Body of pancreas (tissue), 4 donors: ENCODE data around the gene SULT1A3. TPM values are rescaled to one million over a fixed set of nuclear protein-coding genes. Genes with fewer than 3 reads are reported as not detected.
"Not testable (repeated sequence)": the region's sequence is repeated elsewhere in the genome, so short reads cannot be mapped to it uniquely, and the experiment has no call there.

Source experiments
- ATAC-seq: fragments of 150-250 bp; one replicate; pipeline ENCODE4 v1.9.1; 2016
- DNase-seq, 4 donors: peaks; one replicate each; pipeline ENCODE4 v3.0.0-alpha.2; 2019
- H3K27ac ChIP-seq, 4 donors: fragments of 200-600 bp; sonication (generic); 1 replicate in 3 of 4; 2 replicates in 1 of 4; pipeline versions ENCODE4 v1.5.1 to v1.6.1; 2016 to 2019; ENCODE audit warnings: mild to moderate bottlenecking in 1 of 4, mixed read lengths in 1 of 4, moderate library complexity in 1 of 4
- H3K27me3 ChIP-seq, 2 donors: fragments of 200-600 bp; sonication (generic); one replicate each; pipeline ENCODE4 v1.6.0; 2016; ENCODE audit warnings: mild to moderate bottlenecking in 1 of 2
- H3K36me3 ChIP-seq, 2 donors: fragments of 200-600 bp; sonication (generic); replicated peaks in 1 of 2; 2 replicates each; pipeline ENCODE4 v1.5.1; 2016; ENCODE audit warnings: low read depth in 2 of 2; ENCODE audit not compliant: insufficient read depth in 1 of 2
- H3K4me1 ChIP-seq: fragments of 200-600 bp; sonication (generic); one replicate; pipeline ENCODE4 v1.6.0; 2016
- H3K4me3 ChIP-seq, 2 donors: fragments of 200-600 bp; sonication (generic); 1 replicate in 1 of 2; 2 replicates in 1 of 2; pipeline ENCODE4 v1.5.1; 2016 to 2019
- H3K9me3 ChIP-seq, 3 donors: fragments of 200-600 bp; sonication (generic); 1 replicate in 2 of 3; 2 replicates in 1 of 3; pipeline ENCODE4 v1.5.1; 2016
- POLR2A ChIP-seq, 3 donors: fragments of 450-650 bp; IDR thresholded peaks; one replicate each; pipeline ENCODE4 v1.6.1; 2016; ENCODE audit warnings: antibody characterized with exemption in 3 of 3, mild to moderate bottlenecking in 2 of 3
- WGBS, 2 donors: methylation state at CpG; one replicate each; pipeline ENCODE4 v1.1.5; 2017; 5-methylcytosine and 5-hydroxymethylcytosine counted together
- intact Hi-C: fragments of 100-400 bp; cut with DNase I; formaldehyde crosslinking; loops from one replicate; pipeline ENCODE4 v1.15.1; 2023
- total RNA-seq, 2 donors: library from RNA; depleted of rRNA; stranded (reverse); fragments of >200 nt; gene quantifications; one replicate each; pipeline ENCODE4 v1.1.0, GENCODE V29; 2016
- TF ChIP-seq, protein P1 (sequence below), 7 experiments: fragments of 450-650 bp in 4 of 7; fragments of 200-600 bp in 3 of 7; sonication (generic) in 3 of 7; IDR thresholded peaks; one replicate each; pipeline ENCODE4 v1.5.1; 2016 to 2019; ENCODE audit warnings: antibody characterized with exemption in 7 of 7

Gene SULT1A3
- total RNA-seq = 10 to 100 TPM in 1 of 2 donors, 1 to 10 TPM in 1; 5.7 to 63.3 TPM

DNA sequence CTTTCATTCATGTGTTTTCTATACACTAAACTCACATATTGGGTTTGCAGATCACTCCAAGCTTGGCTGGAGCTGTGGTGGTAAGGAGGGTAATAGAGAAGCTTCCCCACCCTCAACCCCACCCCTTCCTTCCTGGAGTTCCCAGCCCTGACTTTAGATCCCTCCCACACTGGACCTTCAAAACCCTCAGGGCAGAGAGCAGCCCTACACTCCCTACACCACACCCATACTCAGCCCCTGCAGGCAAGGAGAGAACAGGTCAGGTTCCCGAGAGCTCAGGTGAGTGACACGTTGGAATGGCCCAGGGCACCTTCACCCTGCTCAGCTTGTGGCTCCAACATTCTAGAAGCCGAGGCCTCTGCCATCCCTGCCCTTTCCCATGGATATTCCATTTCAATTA lies at the start of gene SULT1A3:
TSS of gene SULT1A3 (plus strand) at position 207 of the 400 bp plus-strand sequence. CDS start 1,474 bp downstream, outside the sequence.
- H3K27ac ChIP-seq, H3K27me3 ChIP-seq, ATAC-seq, H3K9me3 ChIP-seq, H3K4me3 ChIP-seq, H3K36me3 ChIP-seq, DNase-seq, intact Hi-C loops, H3K4me1 ChIP-seq: not testable (repeated sequence)
- no CpG with 5 or more reads among the region's 3 CpGs for WGBS, 2 donors

DNA sequence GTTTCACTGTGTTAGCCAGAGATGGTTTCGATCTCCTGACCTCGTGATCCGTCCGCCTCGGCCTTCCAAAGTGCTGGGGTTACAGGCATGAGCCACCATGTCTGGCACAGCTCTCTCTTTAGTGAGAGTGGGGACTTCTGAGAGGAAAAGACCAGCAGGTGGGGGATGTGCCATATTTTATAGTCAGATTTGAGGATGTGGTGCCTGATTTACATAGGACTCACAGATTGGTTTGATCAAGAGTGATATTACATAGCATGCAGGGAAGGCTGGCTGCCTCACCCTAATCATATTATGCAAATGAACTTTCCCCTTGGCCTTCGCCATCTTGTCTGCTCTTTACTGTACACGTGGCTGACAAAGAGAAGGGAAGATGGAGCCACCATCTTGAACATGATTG lies 48.0 kb upstream of the SULT1A3 start:
- Histone ChIP-seq H3K4me1 (no peaks in the 10 kb centered on the region), H3K36me3 (no peaks in the 10 kb centered on the region), H3K27ac (no peak overlapping the region), H3K27me3 (no peaks in the 10 kb centered on the region), H3K9me3 (no peaks in the 10 kb centered on the region), H3K4me3 (no peak overlapping the region)
- DNase-seq = no peak
- 81 to 82% methylated on average over 7 of the region's 7 CpGs for WGBS, 2 donors
- intact Hi-C loops = no loop called here
- TF ChIP-seq, protein P1, sequence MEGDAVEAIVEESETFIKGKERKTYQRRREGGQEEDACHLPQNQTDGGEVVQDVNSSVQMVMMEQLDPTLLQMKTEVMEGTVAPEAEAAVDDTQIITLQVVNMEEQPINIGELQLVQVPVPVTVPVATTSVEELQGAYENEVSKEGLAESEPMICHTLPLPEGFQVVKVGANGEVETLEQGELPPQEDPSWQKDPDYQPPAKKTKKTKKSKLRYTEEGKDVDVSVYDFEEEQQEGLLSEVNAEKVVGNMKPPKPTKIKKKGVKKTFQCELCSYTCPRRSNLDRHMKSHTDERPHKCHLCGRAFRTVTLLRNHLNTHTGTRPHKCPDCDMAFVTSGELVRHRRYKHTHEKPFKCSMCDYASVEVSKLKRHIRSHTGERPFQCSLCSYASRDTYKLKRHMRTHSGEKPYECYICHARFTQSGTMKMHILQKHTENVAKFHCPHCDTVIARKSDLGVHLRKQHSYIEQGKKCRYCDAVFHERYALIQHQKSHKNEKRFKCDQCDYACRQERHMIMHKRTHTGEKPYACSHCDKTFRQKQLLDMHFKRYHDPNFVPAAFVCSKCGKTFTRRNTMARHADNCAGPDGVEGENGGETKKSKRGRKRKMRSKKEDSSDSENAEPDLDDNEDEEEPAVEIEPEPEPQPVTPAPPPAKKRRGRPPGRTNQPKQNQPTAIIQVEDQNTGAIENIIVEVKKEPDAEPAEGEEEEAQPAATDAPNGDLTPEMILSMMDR (IDR thresholded peaks at IDR 0.05) = no peak
- TF ChIP-seq POLR2A (IDR thresholded peaks at IDR 0.05) = no peak
- no peak for ATAC-seq

DNA sequence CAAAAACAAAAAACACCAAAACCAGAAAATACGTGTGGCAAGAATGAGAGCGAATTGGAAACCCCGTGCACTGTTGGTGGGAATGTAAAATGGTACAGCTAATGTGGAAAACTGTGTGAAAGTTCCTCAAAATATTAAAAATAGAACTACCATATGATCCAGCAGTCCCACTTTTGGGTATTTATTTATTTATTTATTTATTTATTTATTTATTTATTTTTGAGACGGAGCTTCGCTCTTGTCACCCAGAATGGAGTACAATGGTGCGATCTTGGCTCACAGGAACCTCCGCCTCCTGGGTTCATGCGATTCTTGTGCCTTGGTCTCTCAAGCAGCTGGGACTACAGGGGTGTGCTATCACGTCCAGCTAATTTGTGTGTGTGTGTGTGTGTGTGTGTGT lies 46.5 kb upstream of the SULT1A3 start:
- intact Hi-C loops = no loop called here
- no peak overlapping the region for H3K4me3 ChIP-seq
- H3K4me1 ChIP-seq = no peaks in the 10 kb centered on the region
- no peaks in the 10 kb centered on the region for H3K27me3 ChIP-seq
- ATAC-seq (no peak), DNase-seq (no peak)
- WGBS, 2 donors = 94 to 97% methylated on average over 9 of the region's 9 CpGs
- TF ChIP-seq, protein P1 (IDR thresholded peaks at IDR 0.05) = no peak
- no peak for TF ChIP-seq POLR2A (IDR thresholded peaks at IDR 0.05)
- H3K9me3 ChIP-seq = no peaks in the 10 kb centered on the region
- no peaks in the 10 kb centered on the region for H3K36me3 ChIP-seq
- no peak overlapping the region for H3K27ac ChIP-seq

DNA sequence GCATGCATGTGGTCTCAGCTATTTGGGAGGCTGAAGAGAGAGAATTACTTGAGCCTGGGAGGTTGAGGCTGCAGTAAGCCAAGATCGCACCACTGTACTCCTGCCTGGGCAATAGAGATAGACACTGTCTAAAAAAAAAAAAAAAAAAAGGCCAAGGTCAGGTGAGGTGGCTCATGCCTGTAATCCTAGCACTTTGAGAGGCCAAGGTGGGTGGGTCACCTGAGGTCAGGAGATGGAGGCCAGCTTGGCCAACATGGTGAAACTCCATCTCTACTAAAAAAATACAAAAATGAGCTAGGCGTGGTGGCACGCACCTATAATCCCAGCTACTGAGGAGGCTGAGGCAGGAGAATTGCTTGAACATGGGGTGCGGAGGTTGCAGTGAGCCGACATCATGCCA lies 43.9 kb upstream of the SULT1A3 start:
- ATAC-seq (no peak), DNase-seq (no peak)
- TF ChIP-seq, protein P1 (IDR thresholded peaks at IDR 0.05) = no peak
- TF ChIP-seq POLR2A (IDR thresholded peaks at IDR 0.05) = no peak
- 91 to 95% methylated on average over 5 of the region's 5 CpGs for WGBS, 2 donors
- Histone ChIP-seq H3K4me1 (no peaks in the 10 kb centered on the region), H3K4me3 (no peak overlapping the region), H3K36me3 (no peaks in the 10 kb centered on the region), H3K27ac (no peak overlapping the region), H3K27me3 (no peaks in the 10 kb centered on the region), H3K9me3 (no peaks in the 10 kb centered on the region)
- intact Hi-C loops = no loop called here

DNA sequence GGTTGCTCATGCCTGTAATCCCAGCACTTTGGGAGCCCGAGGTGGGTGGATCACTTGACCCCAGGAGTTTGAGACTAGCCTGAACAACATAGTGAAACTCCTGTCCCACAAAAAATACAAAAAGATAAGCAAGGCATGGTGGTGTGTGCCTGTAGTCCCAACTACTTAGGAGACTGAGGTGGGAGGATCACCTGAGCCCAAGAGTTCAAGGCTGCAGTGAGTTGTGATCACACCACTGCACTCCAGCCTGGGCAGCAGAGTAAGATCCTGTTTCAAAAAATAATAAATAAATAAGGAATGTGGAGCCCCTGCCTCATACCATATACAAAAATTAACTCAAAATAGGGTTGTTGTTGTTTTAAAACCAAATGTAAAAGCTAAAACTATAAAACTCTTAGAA lies 41.8 kb upstream of the SULT1A3 start:
- no peaks in the 10 kb centered on the region for H3K4me1 ChIP-seq
- H3K36me3 ChIP-seq = no peaks in the 10 kb centered on the region
- no peak for DNase-seq
- H3K27ac ChIP-seq = no peak overlapping the region
- 73 to 75% methylated on average over 1 of the region's 1 CpG for WGBS, 2 donors
- H3K9me3 ChIP-seq = no peaks in the 10 kb centered on the region
- H3K4me3 ChIP-seq = no peak overlapping the region
- intact Hi-C loops = no loop called here
- TF ChIP-seq, protein P1 (IDR thresholded peaks at IDR 0.05) = no peak
- TF ChIP-seq POLR2A (IDR thresholded peaks at IDR 0.05) = no peak
- no peaks in the 10 kb centered on the region for H3K27me3 ChIP-seq
- ATAC-seq = no peak
